Renal pelvis (tissue), 4 donors: ENCODE results near the gene OTUD4. TPM values are rescaled to one million over a fixed set of nuclear protein-coding genes. Genes with fewer than 3 reads are reported as not detected.
"Not testable (repeated sequence)": the region's sequence is repeated elsewhere in the genome, so short reads cannot be mapped to it uniquely, and the experiment has no call there.

ENCODE experiments used
- DNase-seq: peaks from one replicate; pipeline ENCODE4 v3.0.0-alpha.2; 2013
- polyA plus RNA-seq, 3 donors: library from polyadenylated mRNA; unstranded; fragments of 120-200 nt; gene quantifications; one replicate each; pipeline ENCODE4 v1.2.1, GENCODE V29; 2013; ENCODE audit not compliant: insufficient read length in 3 of 3

Gene OTUD4
- polyA plus RNA-seq, 3 donors = 33.7 to 44.8 (median 42.0) TPM

DNA sequence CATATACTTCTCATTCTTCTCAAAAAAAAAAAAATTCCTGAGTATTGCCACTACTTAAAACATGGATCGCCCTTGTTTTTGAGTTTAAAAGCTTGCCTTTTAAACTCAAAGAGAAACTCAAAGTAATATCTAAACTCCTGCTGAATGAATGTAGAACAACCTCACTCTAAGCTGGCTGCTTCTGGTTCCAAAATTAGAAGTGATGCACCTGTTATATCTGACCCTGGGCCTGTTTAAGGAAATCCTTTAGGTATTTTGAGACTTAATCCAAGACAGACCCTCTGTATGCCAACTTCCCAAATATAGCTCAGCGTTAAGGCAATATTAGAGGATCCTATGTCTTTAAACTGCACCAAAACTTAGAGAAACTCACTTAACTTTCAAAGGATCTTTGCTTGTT lies 1.8 kb upstream of the OTUD4 start:
- no peak for DNase-seq

DNA sequence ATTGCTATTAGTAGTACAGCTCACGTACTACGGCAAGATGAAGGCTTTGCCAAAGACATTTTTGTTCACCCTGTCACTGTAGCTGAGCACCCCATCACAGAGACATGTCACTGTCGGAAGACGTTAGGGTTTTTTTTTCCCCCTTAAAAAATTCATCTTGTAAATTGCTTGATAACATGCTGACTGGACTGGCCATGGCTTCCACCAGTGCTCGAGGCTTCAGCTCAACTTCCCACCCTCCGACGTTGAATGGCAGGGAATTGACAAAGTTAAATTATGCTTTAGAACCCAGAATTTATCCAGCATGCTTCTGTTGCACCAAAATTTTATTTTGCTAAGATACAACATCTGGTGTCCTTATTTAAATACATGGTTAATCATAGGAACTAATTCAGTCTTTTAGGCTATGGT lies 707 bp upstream of the OTUD4 start:
- no peak for DNase-seq

DNA sequence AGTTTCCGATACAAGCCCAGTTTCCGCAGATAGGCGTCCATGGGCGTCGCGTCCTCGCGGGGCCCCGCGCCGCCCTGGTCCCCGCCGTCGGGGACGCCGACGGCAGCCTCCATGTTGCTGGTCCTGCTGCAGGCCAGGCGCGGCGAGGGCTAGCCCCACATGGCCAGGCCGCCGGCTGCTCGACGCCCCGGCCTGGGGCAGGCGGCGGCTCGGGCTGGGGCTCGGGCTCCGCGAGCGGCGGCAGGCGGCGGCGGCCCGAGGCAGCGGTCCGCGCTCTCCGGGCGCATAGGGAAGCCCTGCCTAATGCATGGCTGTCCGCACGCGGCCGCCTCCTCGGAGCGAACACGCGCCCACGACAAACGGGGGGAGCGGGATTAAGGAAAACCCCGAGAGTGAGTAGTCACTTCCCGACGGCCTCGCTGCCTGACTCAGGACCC lies 510 bp downstream of the OTUD4 start:
- not testable (repeated sequence) for DNase-seq

DNA sequence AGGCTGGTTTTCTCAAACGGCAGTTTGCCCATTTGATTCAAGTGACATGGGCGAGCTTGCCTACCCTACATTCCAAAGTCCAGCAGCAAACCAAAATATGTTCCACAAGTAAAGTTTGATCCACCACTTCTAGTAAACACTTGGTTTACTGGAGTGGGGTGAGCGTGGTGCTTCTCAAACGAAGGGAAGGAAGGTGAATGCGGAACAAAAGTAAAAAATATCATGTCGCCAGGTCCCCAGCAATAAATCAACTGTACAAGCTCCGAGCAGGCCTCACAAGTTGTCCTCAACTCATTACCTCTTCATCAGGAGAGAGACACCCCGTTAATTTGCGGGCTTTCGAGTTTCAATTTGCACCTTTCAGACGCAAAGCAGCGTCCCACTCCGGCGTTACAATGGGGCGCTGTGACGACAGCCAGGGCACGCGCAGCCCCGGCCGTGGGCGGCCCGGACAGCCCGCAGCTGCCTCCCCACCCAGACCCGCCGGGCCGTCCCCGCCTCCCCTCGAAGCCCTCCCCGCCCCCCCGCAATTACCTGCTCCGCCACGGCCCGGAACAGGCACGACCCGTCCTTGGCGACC lies 1.0 kb downstream of the OTUD4 start:
- peak; percentile 46 for DNase-seq

DNA sequence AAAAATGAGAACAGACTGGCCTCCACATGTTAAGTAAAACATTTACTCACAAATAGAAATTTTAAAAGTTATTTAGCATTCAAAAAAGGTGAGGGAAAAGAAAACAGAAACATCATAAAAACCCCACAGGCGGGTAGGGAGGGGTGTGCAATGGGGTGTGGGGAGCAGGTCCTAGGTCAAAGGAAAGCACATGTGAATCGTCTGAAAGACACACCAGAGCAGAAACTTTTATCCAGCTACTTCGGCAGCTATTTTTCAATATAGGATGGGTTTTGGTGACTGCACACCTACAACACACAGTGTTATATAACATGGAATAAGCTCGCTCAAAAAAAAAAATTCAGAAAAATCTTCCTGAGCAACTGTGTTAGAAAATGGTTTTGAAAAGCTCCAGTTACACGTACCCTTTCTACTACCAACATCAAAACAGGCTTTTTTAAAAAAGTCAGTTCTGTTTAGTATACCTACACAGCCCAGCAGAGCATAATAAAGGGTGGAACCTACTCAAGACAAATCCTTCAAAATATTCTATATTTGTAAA lies 1.6 kb downstream of the OTUD4 start:
- no peak for DNase-seq

DNA sequence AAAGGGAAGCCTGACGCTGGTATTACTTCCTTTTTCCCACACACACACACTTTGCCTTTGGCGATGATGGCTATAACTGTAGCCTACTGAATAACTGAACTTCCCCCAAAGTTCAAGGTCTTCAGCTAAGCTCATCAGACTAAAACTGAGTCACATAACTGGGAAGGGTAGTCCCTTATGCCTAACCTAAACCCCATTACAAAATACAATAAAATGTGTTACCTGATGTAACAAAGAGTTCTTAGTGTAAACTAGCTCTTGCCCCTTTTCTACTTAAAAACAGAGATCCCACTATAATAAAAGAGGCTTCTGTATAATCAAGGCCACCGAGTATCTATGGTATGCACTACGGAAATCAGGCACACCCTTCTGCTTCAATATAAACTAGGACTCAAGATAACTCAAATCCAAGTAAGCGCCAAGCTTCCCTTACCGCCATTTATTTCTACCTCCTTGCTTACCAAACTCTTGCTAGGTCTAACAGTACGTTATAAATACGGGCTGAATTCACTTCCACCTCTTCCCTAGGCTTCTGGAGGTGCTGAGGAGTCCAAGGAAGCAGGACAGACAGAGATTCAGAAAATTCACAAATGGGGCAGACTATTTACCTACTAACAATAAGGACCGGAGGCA lies 2.4 kb downstream of the OTUD4 start:
- DNase-seq = no peak

DNA sequence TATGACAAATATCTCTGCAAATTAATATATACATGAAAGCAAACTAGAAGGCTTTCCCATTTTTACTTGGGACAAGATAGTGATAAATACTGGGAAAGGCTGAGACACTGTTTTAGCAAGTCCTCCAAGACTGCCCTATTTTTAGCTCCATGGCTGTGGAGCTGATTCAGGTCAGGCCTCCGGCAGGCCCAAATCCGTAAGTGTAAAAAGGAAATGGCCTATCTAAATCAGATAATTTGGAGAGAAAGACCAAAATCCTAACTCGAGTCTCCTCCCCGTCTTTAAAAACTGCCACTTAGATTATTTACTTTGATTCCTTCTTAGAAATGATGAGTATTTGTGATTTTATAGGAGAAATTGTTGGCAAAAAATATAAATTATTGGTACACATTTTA lies 2.9 kb downstream of the OTUD4 start:
- no peak for DNase-seq

DNA sequence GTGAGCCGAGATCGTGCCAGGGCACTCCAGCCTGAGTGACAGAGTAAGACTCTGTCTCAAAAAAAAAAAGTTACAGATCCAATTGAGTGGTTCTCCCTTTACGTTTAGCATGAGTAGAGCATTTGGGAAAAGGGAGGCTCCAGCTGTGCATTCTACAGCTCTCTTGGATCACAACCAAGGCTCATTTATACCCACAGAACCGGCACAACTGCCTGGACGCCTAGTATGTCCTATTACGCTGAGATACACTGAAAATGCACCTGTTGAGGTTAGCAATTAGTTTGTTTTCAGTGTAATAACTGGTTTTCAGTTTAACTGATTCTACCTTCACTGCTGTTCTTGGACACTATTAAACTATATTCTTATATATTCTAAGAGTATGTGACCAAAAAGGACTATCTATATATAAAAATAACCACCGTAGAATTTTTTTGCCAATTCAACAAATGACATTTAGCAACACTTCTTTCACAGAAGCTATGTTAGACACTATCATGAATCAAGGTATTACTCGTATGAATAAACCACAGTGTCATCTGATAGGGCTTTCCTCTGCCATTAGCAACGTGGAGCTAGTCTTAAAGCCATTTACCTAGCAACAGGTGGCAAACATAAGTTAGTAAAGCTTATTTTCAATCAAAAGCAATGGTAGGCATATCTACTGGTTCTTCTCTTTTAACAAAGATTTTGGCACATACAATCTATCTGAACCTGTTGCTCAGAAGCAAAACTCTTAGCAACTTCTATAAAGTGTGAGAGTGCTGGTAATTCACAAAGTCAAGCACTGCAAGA lies 3.6 kb downstream of the OTUD4 start:
- DNase-seq = no peak

DNA sequence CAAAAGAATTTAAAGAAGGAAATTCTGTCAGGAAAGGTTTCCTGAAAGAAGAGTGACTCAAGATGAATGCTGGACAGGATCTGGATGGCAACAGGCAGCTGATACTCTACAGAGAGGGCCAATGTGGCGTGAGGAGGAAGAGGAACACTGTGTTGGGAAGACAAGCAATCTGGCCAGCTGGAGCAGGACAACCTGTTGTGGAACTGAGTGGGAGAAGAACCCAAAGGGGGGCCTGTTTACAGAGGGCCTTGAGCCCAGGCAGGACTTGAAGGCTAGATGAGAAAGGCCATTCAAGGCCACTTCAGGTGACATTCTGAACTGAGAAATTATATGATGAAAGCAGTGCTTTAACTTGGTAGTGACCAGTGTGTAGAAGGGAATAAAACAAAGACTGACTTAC lies 8.5 kb downstream of the OTUD4 start:
- no peak for DNase-seq

DNA sequence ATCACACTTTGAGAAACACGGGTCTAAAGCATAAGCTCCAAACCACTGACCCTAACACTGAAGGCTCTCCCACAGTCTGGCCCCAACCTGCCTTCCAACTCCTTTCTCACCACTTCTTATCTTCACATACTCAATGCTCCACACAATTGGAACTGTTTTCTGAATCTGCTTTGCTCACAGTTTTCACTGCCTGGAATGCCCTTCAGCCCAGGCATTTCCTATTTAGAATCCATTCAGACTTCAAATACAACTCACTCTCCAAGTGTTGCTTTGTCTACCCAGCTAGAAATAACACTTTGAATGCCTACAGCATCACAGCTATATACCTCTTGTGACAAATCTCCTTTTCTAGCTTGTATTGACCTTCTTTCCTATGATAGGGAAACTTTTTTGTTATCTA lies 10.2 kb downstream of the OTUD4 start:
- no peak for DNase-seq

DNA sequence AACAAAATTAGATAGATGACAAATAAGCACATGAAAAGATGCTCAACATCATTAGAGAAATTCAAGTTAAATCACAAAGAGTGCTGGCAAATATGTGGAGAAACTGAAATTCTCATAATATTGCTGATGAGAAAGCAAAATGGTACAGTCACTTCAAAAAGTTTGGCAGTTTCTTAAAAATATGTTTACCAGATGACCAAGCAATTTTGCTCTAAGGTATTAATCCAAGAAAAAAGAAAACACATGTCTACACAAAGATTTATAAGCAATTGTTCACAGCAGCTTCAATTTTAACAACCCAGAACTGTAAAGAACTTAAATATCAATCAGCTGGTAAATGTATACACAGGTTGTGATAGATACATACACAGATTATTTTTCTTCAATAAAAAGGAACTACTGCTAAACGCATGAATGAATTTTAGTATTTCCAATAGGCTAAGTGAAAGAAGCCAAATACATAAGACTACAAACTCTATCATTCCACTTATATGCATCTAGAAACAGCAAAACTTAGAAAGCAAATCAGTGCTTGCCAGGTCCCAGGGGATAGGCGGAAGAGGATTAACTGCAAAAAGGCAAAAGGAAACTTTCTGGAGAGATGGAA lies 11.7 kb downstream of the OTUD4 start:
- no peak for DNase-seq

DNA sequence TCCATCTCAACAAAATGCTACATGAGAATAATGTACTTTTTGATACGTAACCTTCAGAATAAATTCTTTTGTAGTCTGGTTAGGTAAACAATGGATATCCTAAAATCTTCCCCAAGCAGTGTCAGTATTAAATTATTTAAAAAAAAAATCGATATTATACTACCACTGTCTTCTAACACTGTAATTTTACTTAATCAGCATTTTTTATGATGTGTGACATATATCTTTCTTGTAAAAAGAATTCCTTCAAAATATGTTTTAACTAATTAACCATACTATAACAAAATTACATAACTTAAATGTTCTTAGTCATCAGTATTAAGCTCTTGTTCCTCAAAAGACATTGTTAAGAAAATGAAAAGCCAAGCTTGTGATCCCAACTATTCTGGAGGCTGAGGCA lies 12.5 kb downstream of the OTUD4 start:
- DNase-seq = no peak

DNA sequence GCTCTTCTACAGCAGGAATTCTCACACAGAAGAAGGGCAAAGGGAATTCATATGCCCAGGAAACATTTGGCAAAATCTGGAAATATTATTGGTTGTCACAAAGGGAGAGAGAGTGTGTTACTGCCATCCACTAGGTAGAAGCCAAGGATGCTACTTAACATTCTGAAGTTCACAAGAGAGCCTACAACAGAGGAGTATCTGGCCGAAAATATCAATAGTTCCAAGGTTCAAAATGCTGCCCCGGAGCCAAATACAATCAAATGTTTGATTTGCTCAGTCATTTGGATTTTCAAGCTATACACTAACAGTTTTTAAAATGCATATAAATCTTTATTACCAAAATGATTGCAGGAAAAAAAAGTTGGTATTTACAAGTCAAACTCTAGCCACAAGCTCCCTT lies 18.8 kb downstream of the OTUD4 start:
- no peak for DNase-seq

DNA sequence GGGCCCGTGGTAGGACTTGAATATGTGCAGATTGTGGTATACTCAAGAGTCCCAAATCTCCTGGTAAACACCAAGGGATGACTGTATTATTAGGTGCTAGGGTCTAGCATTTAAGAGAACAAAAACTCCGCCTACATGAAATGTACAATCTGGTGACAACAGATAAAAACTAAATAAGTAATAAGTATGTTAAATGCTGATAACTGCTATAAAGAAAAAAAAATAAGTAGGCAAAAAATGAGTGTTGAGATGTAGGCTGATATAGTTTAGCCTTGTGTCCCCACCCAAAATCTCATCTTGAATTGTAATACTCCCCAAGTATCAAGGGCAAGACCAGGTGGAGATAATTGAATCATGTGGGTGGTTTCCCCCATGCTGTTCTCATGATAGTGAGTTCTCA lies 23.4 kb downstream of the OTUD4 start:
- DNase-seq = no peak

DNA sequence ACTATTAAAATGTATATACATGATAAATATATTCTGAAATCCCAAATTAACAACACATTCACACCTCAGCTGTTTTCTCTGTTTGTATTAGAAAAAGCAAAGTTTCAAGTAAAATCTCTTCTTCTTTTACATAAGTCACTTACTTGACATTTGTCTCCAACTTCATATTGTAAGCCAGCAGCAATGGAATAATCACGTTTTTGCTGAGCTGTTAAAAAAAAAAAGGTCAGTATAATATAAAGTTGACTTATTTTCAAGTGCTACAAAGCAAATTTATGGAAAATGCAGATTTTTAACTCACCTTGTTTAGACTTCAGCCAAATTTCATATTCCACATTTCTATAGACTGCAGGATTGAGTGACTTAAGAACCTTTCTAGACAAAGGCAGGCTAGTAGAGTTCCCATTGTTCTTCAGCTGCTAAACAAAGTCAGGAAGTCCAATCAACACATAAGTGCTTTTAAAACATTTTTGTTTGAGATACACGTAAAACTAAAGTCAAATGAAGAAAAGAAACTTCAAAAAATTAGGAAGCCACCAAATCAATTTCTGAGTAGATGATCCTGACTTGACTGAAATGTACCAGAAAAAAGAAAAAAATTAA lies 25.0 kb downstream of the OTUD4 start:
- DNase-seq = no peak

DNA sequence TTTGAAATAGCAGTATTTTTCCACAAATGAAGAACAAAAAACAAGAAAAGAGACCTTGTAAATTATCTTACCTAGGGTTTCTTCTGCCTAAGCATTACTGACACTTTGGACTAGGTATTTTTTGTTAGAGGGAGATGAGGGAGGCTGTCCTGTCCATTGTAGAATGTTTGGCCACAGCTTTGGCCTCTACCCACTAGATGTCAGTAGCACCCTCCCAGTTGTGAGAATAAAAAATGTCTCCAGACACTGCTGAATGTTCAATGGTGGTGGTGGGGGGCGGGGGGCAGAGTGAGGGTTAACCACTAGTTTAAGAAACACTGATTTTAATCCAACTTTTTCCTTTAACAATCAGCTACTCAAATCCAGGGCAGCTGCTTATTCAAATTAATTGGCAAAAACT lies 25.8 kb downstream of the OTUD4 start:
- DNase-seq = no peak

DNA sequence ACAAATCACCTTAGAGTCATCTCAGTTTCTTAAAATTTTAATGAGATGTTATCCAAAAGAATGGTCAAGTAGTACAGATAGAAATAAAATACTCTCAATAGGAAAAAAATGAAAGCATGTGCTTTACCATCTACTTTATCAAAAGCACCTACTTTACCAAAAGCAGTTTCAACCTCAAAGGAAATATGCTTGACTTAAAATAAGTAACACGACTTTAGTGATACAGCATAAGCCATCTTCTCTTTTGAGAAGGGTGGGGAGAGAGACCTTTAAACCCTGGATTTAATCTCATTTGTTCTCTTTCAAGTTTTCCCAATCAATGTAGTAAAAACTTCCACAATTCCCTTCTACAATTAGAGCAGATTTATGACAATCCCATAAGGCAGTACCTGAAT lies 26.5 kb downstream of the OTUD4 start:
- DNase-seq = no peak

DNA sequence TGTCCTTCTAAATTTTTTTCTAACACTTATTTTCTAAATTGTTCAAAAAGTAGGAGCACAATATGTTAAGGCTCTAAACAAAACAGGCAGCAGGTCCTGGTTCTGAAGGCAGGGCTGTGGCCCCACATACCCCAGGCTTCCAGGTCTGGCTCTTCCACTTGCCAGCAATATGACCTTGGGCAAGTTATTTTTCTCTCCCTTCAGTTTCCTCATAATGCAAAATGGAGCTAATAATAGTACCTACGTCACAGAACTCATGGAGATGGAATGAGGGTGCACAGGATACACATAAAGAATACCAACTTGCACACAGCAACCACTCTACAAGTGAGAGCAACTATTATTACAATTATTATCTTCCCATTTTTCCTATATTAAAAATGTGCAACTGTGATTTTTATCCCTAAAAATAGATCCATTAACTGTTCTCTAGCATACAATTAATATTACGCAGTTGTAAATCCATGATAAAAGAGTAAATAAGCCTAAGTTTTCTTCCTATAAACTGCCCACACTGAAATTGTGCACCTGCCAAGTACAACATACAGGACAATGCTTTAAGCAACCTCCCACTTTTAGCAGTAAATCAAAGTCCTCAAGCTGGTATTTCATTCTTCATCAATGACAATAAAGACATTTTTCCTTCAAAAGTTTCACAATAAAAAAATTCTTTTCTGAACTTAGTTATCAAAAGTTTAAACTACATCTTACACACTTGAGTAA lies 27.0 kb downstream of the OTUD4 start:
- no peak for DNase-seq

DNA sequence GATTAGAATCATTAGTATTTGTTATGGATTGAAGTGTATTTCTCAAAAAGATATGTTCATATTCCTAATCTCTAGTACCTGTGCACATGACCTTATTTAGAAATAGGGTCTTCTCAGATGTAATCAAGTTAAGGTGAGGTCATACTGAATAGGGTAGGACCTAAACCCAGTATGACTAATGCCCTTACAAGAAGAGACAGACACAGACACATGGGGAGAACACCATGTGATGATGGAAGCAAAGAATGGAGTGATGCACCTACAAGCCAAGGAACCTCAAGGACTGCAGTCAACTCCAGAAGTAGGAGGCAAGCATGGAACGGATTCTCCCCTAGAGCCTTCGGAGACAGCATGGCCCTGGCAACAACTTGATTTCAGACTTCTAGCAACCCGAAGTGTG lies 31.4 kb downstream of the OTUD4 start:
- no peak for DNase-seq

DNA sequence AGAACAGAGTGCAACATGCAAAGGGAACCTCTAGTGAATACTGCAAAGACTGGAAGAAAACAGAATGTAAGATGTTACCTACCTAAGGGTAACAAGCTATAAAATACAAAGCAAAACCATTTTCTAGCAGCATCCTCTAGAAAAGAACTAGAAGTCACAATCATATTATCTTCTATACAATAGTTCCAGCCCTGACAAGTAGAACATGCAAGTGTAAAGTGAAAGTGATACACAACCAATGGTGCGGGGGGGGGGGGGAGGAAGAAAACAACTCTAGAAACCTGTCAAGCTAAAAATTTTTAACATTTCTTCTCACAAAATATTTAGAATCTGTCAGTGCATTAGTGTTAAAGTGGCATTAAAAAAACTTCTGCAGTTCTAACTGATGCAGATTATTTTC lies 44.2 kb downstream of the OTUD4 start:
- DNase-seq = not testable (repeated sequence)

DNA sequence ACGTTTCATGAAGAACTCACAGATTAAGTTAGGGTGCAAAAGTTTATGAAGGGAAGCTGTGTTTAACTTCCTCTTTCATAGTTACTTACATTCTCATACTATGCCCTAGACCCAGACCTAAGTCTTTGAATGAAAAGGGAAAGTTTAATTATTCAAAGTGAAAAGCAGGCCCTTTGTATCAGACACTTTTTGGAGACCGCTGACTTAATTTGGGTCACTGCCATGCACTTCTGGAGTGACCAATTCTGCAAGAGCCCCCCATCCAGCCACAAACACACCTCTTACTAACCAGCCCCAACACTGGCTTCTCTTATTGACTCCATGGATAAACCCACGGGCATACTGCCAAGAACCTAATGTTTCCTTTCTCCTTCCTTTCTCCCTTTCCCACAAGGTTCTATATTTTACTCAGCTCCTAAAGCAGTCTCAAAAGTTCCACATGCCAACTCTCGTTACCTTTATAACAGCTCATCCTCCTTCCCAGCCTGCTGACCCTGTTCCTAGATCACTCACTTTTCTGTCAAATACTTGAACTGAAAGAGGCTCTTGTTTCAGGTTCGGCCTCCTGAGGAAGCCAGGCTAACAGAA lies 47.8 kb downstream of the OTUD4 start:
- no peak for DNase-seq
